Measurements from ENCODE around the gene SUMF1. TPM values are rescaled to one million over a fixed set of nuclear protein-coding genes. Genes with fewer than 3 reads are reported as not detected.

SUMF1 gene
- total RNA-seq, 3 donors from 2014 or later: 29.3 to 38.3 (median 32.1) TPM

- no peak for ATAC-seq
- TF ChIP-seq, protein P1, sequence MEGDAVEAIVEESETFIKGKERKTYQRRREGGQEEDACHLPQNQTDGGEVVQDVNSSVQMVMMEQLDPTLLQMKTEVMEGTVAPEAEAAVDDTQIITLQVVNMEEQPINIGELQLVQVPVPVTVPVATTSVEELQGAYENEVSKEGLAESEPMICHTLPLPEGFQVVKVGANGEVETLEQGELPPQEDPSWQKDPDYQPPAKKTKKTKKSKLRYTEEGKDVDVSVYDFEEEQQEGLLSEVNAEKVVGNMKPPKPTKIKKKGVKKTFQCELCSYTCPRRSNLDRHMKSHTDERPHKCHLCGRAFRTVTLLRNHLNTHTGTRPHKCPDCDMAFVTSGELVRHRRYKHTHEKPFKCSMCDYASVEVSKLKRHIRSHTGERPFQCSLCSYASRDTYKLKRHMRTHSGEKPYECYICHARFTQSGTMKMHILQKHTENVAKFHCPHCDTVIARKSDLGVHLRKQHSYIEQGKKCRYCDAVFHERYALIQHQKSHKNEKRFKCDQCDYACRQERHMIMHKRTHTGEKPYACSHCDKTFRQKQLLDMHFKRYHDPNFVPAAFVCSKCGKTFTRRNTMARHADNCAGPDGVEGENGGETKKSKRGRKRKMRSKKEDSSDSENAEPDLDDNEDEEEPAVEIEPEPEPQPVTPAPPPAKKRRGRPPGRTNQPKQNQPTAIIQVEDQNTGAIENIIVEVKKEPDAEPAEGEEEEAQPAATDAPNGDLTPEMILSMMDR (IDR thresholded peaks at IDR 0.05): no peak
Measured at GRCh38 chr3:4380013-4380412, 87.1 kb downstream of the SUMF1 start.

GRCh38 chr3:4376499-4376898 lies 90.6 kb downstream of the SUMF1 start:
- ATAC-seq (no peak), DNase-seq (no peak)
- intact Hi-C loops (cut with DNase I, micrococcal nuclease): no loop called here
- TF ChIP-seq, protein P1 (IDR thresholded peaks at IDR 0.05): no peak
- H3K4me1 ChIP-seq (ENCODE audit: low read depth): no peaks in the 10 kb centered on the region
- no peaks in the 10 kb centered on the region for H3K36me3 ChIP-seq (ENCODE audit: low read depth)
- H3K9me3 ChIP-seq: peaks cover 16% of the 10 kb centered on the region
- no peak overlapping the region for H3K4me3 ChIP-seq

More at GRCh38 chr3:4380013-4380412, 87.1 kb downstream of the SUMF1 start:
- H3K4me1 ChIP-seq (ENCODE audit: low read depth): no peaks in the 10 kb centered on the region
- H3K36me3 ChIP-seq (ENCODE audit: low read depth): no peaks in the 10 kb centered on the region
- intact Hi-C loops (cut with DNase I, micrococcal nuclease): no loop called here
- H3K4me3 ChIP-seq: no peak overlapping the region
- DNase-seq: no peak
- H3K9me3 ChIP-seq: no peaks in the 10 kb centered on the region

DNA sequence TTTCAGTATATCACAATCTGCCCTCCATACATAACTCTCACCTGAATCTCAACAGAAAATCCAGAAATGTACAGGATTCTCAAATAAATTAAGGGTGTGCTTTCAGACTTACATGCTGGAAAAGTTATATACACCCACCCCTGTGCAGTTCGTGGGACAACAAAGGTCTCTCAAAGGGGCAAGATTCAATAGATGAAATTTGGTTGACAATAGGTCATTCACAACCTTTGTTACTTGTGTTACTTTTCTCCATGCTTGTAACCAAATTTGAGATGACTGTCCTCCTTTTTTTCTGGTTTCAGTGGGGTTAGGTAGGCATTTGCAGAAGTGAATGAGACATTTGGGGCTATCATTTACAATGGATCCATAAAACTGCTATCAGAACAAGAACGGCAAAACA lies 91.2 kb downstream of the SUMF1 start:
- H3K4me1 ChIP-seq (ENCODE audit: low read depth): no peaks in the 10 kb centered on the region
- H3K9me3 ChIP-seq: peaks cover 16% of the 10 kb centered on the region
- ATAC-seq: no peak
- TF ChIP-seq, protein P1 (IDR thresholded peaks at IDR 0.05): no peak
- no peaks in the 10 kb centered on the region for H3K36me3 ChIP-seq (ENCODE audit: low read depth)
- no peak for DNase-seq
- H3K4me3 ChIP-seq: no peak overlapping the region
- intact Hi-C loops (cut with DNase I, micrococcal nuclease): no loop called here

DNA sequence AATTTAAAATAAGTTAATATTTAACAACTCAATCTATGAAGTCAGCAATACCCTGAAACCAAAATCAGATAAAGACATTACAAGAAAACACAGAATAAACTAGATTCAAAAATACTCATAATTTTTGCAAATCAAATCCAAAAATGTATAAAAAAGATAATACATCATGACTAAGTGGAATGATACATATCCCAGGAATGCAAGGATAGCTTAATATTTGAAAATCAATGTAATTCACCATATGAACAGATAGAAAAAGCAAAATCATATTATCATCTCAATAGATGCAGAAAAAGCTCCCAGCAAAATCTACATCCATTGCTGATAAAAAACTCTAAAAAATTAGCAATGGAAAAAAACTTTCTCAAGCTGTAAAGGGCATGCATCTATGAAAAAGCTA lies 93.4 kb downstream of the SUMF1 start:
- no peaks in the 10 kb centered on the region for H3K36me3 ChIP-seq (ENCODE audit: low read depth)
- H3K4me3 ChIP-seq: no peak overlapping the region
- ATAC-seq: no peak
- TF ChIP-seq, protein P1 (IDR thresholded peaks at IDR 0.05): no peak
- intact Hi-C loops (cut with DNase I, micrococcal nuclease): no loop called here
- DNase-seq: no peak
- peaks cover 16% of the 10 kb centered on the region for H3K9me3 ChIP-seq
- H3K4me1 ChIP-seq (ENCODE audit: low read depth): no peaks in the 10 kb centered on the region

- intact Hi-C loops (cut with DNase I, micrococcal nuclease): no loop called here
- H3K9me3 ChIP-seq: no peaks in the 10 kb centered on the region
- TF ChIP-seq, protein P1 (IDR thresholded peaks at IDR 0.05): no peak
- H3K36me3 ChIP-seq (ENCODE audit: low read depth): no peaks in the 10 kb centered on the region
- no peaks in the 10 kb centered on the region for H3K4me1 ChIP-seq (ENCODE audit: low read depth)
- DNase-seq: no peak
- H3K4me3 ChIP-seq: no peak overlapping the region
- no peak for ATAC-seq
Measured at GRCh38 chr3:4362523-4362922, 104.5 kb downstream of the SUMF1 start.

- H3K9me3 ChIP-seq: no peaks in the 10 kb centered on the region
- H3K36me3 ChIP-seq (ENCODE audit: low read depth): no peaks in the 10 kb centered on the region
- intact Hi-C loops (cut with DNase I, micrococcal nuclease): no loop called here
- H3K4me3 ChIP-seq: no peak overlapping the region
- TF ChIP-seq, protein P1 (IDR thresholded peaks at IDR 0.05): no peak
- DNase-seq (no peak), ATAC-seq (no peak)
- no peaks in the 10 kb centered on the region for H3K4me1 ChIP-seq (ENCODE audit: low read depth)
Measured at GRCh38 chr3:4360817-4361216, 106.3 kb downstream of the SUMF1 start.
